Stimulated activated CD4-positive, alpha-beta T cell treated with anti-CD3 and anti-CD28 coated beads, TNF-alpha, amount 100 ng/mL, for 24 hours (primary cell): ENCODE results near the gene ALKBH3.

ENCODE experiments used
- DNase-seq, 3 experiments: peaks; one replicate each; pipeline ENCODE4 v3.0.0-alpha.2; 2020; ENCODE audit warnings: low read depth in 3 of 3

The ALKBH3 gene

DNA sequence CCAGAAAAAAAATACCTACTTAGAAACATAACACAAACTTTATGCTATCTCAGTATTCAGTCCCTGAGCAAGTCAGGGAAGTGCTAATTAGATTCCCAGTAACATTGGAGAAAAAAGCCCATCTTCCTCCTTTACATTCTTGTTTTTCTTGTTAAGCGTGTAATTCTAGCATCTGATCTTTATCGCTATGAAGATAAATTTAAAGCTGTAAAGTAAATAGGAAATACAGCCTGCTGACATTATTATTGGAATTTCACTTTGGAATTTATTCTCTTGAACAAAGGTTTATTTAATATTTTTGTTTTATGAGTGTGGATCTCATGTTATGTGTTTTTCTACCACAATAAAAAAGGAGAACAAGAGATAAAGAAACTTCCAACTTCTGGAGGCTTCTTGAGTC is 13.9 kb downstream of the ALKBH3 start:
- no peak for DNase-seq

DNA sequence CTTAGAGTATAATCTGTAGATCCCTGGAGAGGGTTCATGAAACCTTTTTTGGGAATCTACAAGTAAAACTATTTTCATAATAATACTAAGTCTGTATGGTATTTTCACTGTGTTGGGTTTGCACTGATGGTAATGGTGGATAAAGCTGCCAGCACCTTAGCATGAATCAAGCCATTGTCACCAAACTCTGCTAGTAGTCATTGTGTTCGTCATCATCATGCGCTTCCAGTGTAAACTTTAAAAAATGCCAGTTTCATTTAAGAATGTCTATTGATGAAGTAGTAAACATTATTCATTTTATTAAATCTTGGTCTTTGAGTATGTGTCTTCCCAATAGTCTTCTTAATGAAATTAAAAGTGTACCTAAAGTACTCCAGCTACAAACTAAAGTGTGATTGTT is 15.0 kb downstream of the ALKBH3 start:
- DNase-seq = no peak

DNA sequence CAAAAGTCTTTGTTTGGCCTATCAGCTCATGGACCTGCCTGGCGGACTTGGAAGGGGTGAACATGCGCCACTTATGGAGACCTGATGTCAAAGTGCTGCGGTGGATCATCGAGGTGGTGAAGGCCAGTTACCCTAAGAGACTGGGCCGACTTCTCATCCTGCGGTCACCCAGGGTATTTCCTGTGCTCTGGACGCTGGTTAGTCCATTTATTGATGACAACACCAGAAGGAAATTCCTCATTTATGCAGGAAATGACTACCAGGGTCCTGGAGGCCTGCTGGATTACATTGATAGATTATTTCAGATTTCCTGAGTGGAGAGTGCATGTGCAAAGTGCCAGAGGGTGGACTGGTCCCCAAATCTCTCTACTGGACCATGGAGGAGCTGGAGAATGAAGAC is 17.9 kb downstream of the ALKBH3 start:
- DNase-seq = no peak

DNA sequence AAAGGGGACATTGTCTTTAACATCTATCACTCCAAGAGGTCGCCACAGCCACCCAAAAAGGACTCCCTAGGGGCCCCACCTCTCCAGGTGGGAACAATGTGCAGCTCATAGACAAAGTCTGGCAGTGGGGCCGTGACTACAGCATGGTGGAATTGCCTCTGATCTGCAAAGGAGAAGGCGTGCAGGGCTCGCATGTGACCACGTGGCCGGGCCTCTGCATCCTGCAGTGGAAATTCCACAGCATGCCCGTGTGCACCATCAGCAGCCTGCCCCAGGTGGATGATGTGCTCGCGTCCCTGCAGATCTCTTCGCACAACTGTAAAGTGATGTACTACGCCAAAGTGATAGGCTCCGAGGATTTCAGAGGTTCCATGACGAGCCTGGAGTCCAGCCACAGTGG is 18.5 kb downstream of the ALKBH3 start:
- DNase-seq = no peak

DNA sequence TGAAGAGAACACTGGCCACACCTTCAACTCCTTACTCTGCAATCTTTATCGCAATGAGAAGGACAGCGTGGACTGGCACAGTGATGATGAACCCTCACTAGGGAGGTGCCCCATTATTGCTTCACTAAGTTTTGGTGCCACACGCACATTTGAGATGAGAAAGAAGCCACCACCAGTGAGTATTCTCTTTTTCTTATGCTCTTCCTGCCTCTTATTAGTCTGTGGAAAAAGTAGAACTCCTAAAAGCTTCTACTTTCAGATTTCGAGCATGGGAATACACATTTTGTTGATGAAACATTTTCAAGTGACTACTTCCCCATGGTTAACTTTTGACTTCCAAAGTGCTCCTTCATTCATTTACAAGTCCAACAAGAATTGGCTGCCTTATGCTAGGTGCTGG is 20.9 kb downstream of the ALKBH3 start:
- no peak for DNase-seq

DNA sequence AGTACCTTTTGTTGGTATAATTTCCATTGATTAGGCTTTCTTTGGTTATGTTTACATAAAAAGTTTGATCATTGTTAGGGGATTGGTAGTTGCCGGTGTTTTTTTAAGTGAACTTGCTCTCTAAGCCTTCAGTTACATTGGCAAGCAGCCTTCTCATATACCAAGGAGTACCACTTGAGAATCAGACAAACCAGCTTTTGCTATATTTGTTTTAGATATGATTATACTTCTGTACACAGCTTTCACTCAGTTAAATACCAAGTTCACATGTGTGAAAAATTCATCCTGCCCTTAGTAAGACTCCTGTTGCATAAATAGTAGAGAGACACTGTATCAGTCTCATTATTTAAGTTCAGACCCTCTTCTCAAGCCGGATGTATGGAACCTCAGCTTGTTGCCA is 22.4 kb downstream of the ALKBH3 start:
- no peak for DNase-seq

DNA sequence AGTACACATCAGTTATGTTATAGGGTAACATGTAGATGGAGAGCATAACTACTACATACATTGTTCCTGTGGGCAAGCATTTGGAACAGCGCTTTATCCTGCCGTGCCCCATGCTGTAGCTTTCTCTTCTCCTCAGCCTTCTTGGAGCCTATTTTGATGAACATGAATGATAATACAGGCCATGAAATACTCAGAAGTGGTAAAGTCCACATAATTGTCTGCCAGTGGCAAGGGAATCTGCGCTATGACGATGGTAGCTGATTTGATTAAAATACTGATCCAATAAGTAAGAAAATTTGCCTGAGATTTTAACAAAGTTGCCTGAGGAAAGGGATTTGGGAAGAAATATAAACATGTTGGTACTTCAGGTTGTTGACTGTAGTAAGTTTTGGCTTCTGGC is 23.3 kb downstream of the ALKBH3 start:
- DNase-seq = no peak

DNA sequence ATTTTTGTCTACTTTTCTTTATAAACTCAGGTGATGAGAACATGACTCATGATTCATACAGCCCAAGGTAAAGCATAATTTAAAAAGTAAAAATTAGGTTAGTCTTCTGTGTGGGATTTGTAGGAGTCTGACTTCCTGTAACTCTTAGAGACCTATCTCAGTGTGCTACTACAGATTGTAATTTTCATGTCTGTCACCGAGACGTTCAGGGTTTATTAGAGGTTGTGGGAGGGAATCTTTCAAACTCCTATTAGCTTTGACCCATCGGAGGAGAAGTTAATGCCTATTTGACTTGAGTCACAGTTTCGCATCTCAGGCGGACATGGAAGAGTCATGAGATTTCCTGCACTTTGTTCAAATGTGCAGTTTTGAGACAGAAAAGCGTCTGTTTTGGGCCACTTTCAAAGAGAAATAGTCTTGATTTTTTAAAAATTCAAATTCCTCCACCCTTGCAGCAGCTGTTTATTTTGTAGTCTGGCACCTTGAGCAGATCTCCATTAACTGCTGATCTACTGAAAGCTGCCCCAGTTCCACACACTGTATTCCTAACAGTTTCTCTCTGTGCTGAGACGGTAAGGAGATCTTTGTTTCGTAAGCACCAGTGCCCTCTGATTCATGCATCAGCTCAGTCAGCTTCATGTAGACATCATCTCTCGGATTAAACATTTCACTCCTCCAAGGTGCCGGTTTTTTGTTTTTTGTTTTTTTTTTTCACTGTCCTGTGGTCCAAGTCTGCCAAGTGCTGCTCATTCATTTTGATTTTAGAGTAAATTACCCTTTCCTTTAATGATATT is 24.3 kb downstream of the ALKBH3 start:
- DNase-seq = no peak

DNA sequence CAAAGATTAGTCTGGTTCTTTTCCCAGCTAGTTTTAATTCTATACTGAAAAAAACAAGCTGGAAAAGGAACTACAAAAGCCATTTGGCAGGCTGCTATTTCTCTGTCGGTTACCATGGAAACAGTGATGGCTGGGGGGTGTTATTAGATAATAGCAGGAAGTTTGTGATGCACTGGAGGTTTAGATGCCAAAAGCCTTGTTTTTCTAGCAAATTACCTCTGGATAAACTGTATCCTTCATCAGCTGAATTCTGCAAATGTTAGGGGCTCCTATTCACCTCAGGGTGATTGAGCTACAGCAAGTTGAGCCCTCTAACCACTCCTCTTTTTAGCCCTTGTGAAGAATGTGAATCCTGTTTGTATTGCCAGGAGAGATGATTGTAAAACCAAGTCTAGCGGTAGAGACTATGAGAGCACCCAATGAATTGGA is 25.2 kb downstream of the ALKBH3 start:
- no peak for DNase-seq

DNA sequence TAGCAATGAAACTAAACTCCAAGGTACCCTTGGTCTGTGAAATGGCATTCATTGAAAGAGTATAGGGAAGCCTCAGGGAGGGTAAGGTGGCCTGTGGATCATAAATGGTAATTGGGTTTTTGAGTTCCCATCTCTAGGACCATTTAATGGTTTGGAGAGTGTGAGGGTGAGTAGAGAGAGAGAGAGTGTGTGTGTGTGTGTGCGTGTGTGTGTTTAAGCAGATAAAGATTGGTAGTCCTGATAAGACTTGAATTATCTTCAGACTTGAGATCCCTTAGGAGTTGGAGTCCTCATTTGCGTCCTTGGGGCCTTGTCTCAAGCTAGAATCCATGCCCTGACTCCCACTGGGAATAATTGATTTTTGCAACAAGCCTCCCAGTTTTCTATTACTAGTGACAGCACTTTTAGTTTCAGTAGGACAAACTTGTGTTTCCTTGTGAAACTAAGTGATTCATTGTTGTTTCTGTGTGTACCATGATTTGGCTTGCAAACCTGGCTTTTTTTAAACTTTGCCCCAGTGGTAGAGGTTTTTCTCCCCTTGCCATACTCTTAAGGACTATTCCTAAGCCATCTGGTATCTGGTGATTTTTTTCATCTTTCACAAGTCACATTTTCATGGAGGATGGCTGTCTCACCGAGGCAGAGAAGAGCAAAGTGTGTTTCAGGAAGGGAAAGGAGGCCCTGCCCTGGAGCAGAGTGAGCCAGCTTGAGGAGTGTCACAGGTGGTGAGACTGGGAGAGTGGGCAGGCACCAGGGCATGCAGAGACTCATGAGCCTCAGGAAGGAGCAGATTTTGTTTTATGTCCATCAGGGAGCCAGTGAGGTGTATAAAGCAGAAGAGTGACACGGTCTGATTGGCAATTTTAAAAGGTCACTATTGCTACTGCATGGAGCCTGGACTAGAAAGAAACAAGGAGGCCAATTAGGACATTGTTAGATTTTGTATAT is 26.7 kb downstream of the ALKBH3 start:
- DNase-seq = no peak

DNA sequence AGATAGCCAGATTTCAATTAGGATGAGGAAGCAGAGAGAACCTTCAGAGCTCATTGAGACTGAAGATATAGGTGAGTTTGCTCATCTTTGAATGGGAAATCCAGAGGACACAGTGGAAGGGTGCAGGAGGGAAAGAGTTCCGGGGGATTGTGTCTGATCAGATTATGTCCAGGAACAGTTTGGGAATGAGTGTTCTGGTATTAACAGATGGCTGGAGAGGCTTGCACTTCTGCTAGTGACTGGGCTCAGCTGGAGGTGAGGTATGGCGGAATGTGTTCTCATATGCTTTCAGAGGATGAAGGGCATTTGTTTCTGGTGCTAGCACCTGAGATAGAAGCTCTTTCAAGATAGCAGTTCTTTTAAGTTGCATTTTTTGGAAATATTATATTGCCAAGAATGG is 27.6 kb downstream of the ALKBH3 start:
- no peak for DNase-seq

DNA sequence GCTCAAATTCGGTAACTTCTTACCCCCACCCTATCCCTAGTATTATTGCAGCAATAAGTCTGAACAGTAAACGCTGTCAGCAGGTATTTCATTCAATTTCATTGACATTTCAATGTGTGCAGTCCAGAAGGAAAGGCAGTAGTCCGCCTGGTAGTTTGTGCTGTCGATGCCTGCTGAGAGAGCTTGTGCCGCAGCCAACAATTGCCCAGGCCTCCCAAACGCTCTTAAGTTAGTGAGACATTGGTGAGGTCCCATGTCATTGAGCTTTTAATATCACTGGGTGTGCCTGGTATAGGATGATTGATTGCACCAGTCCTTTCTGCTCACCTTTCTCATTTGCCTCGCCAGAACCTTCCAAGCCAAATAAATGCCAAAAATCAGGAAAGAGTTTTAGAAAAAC is 28.1 kb downstream of the ALKBH3 start:
- no peak for DNase-seq

DNA sequence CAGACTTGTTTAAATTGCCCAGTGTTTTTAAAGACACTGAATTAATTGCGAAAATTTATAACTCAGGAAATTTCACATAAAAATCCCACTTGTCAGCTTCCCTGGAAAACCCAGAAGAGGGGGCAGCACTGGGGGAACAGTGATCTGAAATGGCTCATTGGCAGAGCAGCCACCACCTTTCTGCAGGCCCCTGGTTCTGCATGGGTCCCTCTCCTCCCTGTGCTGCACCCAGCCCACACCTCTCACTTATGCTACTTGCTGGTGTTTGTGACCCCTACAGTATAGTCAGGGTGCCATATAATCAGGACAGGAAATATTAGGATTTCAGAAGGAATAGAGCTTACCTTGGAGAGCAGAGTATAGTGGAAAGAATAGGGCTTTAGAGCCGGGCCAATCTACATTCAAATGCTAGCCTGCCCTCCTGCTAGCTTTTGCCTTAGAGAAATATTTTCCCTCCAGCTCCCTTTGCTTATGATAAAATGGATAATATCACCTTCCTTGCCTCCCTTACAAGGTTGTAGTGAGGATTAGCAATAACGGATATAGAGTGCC is 33.3 kb downstream of the ALKBH3 start:
- DNase-seq = no peak

DNA sequence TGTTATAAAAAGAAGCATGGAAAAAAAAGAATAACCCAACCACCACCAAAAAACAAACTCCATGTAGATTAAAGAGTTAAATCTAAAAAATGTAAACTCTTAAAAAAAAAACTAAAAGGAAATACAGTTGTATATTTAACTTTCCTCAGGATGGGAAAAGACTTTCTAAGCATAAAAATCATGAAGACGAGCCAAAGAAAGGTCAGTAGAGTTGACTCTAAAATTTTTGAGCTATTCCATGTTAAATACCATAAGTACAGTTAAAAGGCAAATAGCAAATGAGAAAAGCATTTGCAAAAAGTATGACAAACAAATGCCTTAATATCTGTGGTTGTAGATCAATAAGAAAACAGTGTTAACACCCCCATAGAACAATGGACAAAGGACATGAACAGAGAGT is 33.8 kb downstream of the ALKBH3 start:
- DNase-seq = no peak

DNA sequence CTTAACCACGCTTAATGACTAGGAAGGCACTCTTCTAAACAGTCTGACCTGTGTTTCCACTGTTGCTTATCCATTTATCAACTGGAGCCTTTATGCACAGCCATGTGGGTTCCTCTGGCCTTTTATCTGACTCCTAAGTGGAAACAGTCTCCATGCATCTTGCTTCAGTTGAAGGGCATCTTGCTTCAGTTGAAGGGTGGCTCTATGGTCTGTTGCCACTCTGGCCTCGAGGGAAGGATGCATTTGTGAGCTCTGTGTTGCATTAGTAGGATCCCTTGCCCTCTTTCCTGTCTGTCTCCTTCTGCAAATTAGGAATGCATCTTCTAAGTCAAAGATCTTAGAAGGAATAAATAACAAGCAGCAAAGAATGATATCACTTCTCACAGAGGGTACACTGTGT is 36.0 kb downstream of the ALKBH3 start:
- no peak for DNase-seq

DNA sequence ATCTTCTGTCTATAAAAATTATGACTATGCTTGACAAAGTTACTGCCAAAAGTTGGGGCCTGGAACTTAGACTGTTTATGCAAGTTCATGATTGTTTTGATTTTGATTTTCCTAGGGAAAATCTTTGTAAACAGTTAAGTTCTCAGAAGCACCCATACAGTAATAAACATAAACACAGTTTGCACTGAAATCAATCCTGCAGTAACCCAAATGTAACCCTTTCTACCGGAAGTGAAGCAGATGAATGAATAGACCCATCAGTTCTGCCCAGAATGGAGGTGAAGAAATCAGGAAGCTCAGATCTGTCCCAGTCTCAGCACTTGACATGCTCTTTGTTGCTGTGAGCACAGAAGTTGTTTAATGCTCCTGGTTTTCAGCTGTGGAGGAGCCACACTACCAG is 37.2 kb downstream of the ALKBH3 start:
- DNase-seq = no peak

DNA sequence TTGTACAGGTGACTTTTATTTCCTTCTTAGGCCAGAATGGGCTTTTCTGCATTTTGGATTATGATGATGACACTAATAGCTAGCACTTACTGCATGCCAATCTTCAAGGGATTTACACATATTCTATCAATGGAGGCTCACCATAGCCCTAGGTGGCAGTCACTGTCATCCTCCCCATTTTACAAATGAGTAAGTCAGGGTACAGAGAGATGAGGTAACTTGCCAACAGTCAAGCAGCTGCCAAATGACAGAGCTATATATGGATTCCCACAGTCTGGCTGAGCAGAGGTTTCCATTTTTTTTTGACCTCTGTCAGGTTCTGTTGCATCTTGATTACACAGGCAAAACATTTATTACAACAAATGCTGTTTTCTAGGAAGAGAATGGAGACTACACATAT is 38.0 kb downstream of the ALKBH3 start:
- no peak for DNase-seq

DNA sequence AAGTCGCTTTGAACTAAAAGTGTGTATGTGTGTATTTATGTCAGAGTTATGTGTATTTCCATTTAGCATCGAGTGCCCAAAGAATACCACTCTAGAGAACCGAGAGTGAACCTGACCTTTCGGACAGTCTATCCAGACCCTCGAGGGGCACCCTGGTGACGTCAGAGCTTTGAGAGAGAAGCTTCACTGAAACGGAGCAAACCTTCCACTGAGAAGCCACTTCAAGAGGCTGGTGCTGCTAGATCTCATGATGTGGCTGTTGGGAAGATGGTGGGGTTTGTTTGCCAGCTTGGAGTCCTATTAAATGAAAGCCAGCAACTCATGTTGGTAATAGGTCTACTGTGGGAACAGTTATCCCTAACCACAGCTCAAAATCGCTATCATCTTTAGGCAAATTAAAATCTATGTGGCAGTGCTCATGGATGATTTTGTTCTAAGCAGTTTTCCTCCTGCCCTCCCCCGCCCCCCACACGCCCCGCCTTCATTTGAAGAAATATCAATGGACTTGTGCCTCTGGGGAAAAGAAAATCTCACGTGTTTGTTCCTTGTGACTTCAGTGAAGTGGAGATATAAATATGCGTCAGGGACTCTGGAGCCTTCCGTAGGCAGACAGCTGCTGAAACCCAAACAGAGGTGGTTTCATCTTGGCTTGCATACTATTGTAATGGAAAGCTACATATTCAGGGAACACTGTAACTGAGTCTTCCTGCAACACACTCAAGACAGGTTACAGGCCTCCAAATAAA is 39.4 kb downstream of the ALKBH3 start:
- DNase-seq = no peak

DNA sequence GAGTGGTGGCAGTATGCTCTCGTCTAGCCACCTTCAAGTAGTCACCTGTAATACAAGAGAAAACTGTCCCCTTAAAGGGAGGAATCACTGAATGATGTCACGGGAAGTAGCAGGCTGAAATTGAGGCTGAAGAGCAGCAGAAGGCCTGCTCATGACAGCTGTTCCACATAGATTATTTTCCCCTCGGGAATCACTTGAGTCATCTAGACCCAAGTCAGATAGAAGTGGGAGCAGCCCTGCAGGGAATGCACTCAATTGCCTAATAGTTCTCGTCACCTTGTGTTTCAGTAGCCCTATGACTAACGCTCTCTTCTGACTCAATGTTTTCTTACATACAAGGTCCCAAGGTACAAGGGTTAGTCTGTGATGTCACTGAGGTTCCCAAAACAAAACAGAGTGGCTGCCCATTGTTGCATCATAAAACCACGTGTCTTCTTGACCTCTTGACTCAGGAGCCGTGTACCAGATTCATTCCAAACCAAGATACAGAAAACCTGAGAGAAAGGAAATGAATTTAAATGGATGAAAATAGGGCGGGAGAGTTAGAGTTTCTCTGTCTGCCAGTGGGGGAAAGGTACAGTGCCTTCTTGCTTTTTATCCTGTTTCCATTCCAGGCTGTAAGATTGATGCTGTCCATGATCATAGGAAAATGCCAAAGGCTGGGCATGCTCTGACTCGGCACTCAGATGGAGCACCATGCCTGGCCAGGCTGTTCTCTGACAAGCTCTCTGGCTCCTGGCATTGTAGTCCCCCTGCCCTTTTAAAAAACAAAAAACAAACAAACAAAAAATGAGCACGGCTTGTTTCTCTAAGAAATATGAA is 40.2 kb downstream of the ALKBH3 start:
- no peak for DNase-seq

DNA sequence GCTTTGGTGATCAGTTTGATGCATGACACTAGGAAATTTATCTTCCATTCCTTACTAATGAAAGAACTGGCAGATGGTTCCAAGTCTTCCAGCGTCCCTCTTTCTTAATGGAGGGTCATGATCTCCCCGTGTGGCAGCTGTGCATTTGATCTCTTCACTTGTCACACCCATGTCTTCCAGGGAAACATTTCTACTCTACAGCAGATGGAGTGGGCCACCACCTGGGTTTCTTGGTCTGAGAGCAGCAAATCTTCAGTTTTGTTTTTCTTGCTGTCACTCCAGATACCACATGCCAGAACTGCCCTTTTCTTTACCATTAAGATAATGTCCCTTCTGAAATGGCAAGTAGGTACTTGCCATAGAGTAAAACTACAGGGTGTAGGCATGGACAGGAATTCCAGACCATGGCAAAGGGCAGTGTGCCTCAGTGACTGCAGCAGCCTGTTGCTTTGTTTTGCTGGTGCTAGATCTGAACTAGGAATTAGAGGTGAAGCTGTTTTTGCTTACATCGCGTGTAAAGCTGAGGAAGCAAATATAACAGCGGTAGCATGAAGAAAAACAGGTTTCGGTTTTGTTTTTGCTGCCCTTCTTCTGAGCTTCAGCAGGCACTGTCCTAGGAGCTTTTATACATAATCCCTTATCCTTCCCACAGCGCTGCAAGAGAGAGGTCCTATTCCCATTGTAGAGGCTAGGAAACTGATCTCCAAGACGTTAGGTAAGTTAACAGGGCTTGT is 41.1 kb downstream of the ALKBH3 start:
- no peak for DNase-seq

DNA sequence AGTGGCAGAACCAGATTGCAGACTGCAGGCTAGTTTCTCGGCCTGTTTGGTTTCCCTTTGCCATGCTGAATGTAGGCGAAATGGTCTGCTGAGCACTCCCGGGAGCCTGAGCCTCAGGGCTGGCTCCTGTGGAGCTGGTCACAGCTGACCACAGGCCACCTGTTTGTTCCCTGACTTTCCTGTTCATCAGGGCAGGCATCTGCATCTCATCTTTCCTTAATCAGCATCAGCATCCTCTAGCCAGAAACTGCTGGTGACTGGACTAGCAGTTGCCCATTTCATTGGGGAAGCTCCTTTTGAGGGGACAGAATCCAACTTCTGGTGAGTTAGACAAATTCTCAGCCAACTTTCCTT is 41.6 kb downstream of the ALKBH3 start:
- no peak for DNase-seq
